ENCODE results near the gene PSAT1. TPM values are rescaled to one million over a fixed set of nuclear protein-coding genes. Genes with fewer than 3 reads are reported as not detected.

Gene PSAT1
- polyA plus RNA-seq, 1 donor from 2014 or later = 18.0 TPM

DNA sequence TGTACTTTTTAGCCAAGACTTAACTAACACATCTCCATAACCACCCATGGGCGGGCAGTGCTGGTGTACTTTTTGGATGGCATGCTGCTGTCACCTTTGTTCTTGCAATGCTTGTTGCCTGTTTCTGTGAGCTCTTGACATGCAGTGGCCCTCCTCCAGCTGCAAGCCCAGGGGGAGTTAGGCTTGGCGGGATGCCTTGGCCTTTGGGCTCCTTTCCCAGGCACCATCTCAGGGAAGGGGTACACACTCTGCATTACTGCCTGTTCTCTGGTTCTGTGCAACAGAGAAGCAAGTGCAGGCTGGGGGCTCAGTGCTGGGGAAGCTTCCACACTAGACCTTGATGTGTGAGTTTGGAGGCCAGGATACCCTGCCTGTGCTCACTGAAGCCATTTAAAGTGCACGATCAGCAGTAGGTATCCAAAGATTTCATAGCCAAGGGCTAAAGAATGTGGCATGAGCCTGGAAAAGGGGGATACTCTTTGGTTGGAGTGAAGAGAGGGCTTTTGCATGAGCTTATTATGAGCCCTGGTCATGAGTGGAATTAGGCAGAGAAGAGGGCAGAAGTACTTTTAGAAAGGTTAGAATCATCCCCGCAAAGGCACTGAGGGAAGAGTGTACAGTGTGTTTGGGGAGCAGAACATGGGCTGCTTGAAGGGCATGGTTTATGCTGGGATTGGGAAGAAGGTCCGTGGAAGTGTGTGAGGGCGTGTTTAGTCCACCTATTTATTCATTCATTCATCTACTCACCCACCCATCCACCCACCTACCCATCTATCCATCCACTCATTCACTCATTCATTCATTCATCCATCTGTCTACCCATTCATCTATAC, 22.5 kb downstream of the PSAT1 start:
- Histone ChIP-seq H2AFZ (ENCODE audit: low read depth, low read length) (no peak overlapping the region), H3K4me2 (ENCODE audit: low read length) (no peak overlapping the region), H3K27me3 (ENCODE audit: insufficient read depth, low read depth, low read length) (no peaks in the 10 kb centered on the region), H3F3A (ENCODE audit: insufficient read depth, low read length, poor library complexity, severe bottlenecking) (no peaks in the 10 kb centered on the region), H3K79me2 (replicated peaks; ENCODE audit: insufficient read depth, low read length) (no peaks in the 10 kb centered on the region), H3K36me3 (ENCODE audit: insufficient read depth, low read length) (peaks cover 4% of the 10 kb centered on the region), H3K9me3 (ENCODE audit: low read length) (no peaks in the 10 kb centered on the region), H3K9ac (ENCODE audit: low read length) (no peak overlapping the region), H3K27ac (ENCODE audit: low read length) (no peak overlapping the region), H4K20me1 (ENCODE audit: insufficient read depth) (no peaks in the 10 kb centered on the region), H3K4me3 (ENCODE audit: low read length) (no peak overlapping the region), H3K9me2 (ENCODE audit: insufficient read depth, low read length) (no peaks in the 10 kb centered on the region)
- TF ChIP-seq TAF1 (IDR thresholded peaks at IDR 0.05; ENCODE audit: low read depth) (no peak), POLR2AphosphoS5 (IDR thresholded peaks at IDR 0.05) (no peak)

DNA sequence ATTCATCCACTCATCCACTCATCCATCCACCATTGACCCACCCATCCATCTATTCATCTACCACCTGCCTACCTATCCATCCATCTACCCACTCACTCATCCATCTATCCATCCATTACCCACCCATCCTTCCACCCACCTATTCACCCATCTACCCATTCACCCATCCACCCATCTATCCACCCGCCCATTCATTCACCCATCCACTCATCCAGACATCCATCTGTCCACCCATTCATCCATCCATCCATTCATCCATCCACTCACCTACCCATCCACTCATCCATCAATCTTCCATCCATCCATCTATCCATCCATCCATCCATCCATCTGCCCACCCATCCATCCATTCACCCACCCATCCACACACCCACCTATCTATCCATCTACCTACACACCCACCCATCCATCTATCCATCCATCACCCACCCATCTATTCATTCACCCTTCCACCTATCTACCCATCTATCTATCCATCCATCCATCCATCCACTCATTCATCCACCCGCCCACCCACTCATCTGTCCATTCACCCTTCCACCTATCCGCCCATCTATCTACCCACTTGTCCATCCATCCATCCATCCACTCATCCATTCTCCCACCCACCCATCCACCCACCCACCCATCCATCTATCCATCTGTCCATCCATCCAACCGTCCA, 23.2 kb downstream of the PSAT1 start:
- H3K27ac ChIP-seq (ENCODE audit: low read length) = no peak overlapping the region
- H3K9me2 ChIP-seq (ENCODE audit: insufficient read depth, low read length) = no peaks in the 10 kb centered on the region
- no peaks in the 10 kb centered on the region for H3K27me3 ChIP-seq (ENCODE audit: insufficient read depth, low read depth, low read length)
- H2AFZ ChIP-seq (ENCODE audit: low read depth, low read length) = no peak overlapping the region
- peaks cover 4% of the 10 kb centered on the region for H3K36me3 ChIP-seq (ENCODE audit: insufficient read depth, low read length)
- no peaks in the 10 kb centered on the region for H3K9me3 ChIP-seq (ENCODE audit: low read length)
- H3K79me2 ChIP-seq (replicated peaks; ENCODE audit: insufficient read depth, low read length) = no peaks in the 10 kb centered on the region
- H3K9ac ChIP-seq (ENCODE audit: low read length) = no peak overlapping the region
- TF ChIP-seq, protein P1, sequence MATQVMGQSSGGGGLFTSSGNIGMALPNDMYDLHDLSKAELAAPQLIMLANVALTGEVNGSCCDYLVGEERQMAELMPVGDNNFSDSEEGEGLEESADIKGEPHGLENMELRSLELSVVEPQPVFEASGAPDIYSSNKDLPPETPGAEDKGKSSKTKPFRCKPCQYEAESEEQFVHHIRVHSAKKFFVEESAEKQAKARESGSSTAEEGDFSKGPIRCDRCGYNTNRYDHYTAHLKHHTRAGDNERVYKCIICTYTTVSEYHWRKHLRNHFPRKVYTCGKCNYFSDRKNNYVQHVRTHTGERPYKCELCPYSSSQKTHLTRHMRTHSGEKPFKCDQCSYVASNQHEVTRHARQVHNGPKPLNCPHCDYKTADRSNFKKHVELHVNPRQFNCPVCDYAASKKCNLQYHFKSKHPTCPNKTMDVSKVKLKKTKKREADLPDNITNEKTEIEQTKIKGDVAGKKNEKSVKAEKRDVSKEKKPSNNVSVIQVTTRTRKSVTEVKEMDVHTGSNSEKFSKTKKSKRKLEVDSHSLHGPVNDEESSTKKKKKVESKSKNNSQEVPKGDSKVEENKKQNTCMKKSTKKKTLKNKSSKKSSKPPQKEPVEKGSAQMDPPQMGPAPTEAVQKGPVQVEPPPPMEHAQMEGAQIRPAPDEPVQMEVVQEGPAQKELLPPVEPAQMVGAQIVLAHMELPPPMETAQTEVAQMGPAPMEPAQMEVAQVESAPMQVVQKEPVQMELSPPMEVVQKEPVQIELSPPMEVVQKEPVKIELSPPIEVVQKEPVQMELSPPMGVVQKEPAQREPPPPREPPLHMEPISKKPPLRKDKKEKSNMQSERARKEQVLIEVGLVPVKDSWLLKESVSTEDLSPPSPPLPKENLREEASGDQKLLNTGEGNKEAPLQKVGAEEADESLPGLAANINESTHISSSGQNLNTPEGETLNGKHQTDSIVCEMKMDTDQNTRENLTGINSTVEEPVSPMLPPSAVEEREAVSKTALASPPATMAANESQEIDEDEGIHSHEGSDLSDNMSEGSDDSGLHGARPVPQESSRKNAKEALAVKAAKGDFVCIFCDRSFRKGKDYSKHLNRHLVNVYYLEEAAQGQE (IDR thresholded peaks at IDR 0.05; ENCODE audit: borderline replicate concordance) = no peak
- TF ChIP-seq, protein P2, sequence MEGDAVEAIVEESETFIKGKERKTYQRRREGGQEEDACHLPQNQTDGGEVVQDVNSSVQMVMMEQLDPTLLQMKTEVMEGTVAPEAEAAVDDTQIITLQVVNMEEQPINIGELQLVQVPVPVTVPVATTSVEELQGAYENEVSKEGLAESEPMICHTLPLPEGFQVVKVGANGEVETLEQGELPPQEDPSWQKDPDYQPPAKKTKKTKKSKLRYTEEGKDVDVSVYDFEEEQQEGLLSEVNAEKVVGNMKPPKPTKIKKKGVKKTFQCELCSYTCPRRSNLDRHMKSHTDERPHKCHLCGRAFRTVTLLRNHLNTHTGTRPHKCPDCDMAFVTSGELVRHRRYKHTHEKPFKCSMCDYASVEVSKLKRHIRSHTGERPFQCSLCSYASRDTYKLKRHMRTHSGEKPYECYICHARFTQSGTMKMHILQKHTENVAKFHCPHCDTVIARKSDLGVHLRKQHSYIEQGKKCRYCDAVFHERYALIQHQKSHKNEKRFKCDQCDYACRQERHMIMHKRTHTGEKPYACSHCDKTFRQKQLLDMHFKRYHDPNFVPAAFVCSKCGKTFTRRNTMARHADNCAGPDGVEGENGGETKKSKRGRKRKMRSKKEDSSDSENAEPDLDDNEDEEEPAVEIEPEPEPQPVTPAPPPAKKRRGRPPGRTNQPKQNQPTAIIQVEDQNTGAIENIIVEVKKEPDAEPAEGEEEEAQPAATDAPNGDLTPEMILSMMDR (IDR thresholded peaks at IDR 0.05; ENCODE audit: poor library complexity, severe bottlenecking) = no peak
- TF ChIP-seq POLR2AphosphoS5 (IDR thresholded peaks at IDR 0.05) = no peak
- no peak for TF ChIP-seq EP300 (conservative IDR thresholded peaks at IDR 0.05; ENCODE audit: poor library complexity, severe bottlenecking)
- TF ChIP-seq EZH2 (IDR thresholded peaks at IDR 0.05; ENCODE audit: borderline replicate concordance, insufficient read depth, low read length, poor library complexity, severe bottlenecking) = no peak
- no peak for TF ChIP-seq SMC3 (conservative IDR thresholded peaks at IDR 0.05; ENCODE audit: poor library complexity)
- no peak for TF ChIP-seq RAD21 (conservative IDR thresholded peaks at IDR 0.05)
- no peak for TF ChIP-seq TAF1 (IDR thresholded peaks at IDR 0.05; ENCODE audit: low read depth)
- no peak for TF ChIP-seq MXI1 (conservative IDR thresholded peaks at IDR 0.05; ENCODE audit: poor library complexity, severe bottlenecking)
- no peaks in the 10 kb centered on the region for H3F3A ChIP-seq (ENCODE audit: insufficient read depth, low read length, poor library complexity, severe bottlenecking)
- H3K4me3 ChIP-seq (ENCODE audit: low read length) = no peak overlapping the region
- H3K4me2 ChIP-seq (ENCODE audit: low read length) = no peak overlapping the region
- no peaks in the 10 kb centered on the region for H4K20me1 ChIP-seq (ENCODE audit: insufficient read depth)
